GM19043 (cell line): Measurements from ENCODE around the gene GTF2I.
A peak's percentile ranks its signal among the peaks of the same experiment; 100 is the strongest.
"Not testable (repeated sequence)": the region's sequence is repeated elsewhere in the genome, so short reads cannot be mapped to it uniquely, and the experiment has no call there.

ENCODE experiments used
- ATAC-seq: cut with Tn5 transposase; IDR thresholded peaks from one replicate; pipeline ENCODE4 v1.9.1; 2021; ENCODE audit warnings: low read depth; ENCODE audit not compliant: unreplicated experiment

GTF2I gene

DNA sequence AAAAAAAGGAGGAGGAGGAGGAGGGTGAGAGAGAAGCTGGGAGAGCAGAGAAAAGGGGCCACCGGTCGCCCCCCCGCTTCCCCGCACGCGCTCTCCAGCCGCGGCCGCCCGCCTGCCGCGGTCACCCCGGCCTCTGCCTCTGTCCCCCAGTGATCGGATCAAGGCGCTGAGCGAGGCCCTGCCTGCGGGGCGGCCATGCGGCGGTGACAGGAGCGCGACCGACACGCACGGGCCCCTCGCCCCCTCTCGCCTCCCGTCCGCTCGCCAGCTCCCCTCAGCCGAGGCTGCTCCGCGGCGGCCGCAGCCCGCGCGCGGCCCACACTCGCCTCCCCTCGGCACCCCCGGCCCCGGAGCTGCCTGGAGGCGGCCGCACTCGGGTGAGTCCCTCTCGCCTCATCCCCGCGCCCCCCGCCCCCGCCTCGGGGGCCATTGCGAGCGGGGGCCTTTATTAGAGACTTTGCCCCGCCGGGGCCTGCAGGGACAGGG lies at the start of gene GTF2I:
Gene GTF2I, plus strand, starts transcription at position 27 of the 486 bp plus-strand sequence. CDS start 31,411 bp downstream, outside the sequence.
- peak; percentile 4 for ATAC-seq

DNA sequence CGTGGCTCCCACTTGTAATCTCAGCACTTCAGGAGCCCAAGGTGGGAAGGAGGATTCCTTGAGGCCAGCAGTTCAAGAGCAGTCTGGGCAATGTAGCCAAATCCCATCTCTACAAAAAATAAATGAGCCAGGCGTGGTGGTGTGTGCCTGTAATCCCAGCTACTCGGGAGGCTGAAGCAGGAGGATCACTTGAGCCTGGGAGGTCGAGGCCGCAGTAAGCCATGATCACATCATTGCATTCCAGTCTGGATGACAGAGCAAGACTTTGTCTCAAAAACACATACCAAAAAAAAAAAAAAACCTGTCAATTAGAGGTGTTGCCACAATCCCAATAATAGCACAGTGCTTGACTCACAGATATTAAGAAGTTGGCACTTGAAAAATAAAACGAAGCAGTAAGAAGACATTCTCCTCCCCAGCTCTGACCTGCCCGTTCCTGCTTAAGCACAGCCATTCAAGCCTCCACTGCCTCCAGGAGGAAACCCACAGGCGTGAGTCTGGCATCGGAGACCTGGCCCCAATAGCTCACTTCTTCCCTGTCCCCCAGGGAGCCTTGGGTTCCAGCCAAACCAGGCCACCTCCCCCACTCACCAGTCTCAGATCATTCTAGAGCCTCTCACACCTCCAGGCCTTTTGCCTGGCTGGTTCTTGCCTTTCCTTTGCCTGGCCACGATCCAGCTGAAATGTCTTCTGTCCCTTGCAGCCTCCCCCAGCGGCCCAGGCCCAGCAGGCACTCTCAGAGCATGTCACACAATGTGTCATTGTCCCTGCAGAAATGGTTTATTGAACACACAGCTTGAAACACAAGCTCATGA lies 45.3 kb upstream of the GTF2I start:
- ATAC-seq: no peak

DNA sequence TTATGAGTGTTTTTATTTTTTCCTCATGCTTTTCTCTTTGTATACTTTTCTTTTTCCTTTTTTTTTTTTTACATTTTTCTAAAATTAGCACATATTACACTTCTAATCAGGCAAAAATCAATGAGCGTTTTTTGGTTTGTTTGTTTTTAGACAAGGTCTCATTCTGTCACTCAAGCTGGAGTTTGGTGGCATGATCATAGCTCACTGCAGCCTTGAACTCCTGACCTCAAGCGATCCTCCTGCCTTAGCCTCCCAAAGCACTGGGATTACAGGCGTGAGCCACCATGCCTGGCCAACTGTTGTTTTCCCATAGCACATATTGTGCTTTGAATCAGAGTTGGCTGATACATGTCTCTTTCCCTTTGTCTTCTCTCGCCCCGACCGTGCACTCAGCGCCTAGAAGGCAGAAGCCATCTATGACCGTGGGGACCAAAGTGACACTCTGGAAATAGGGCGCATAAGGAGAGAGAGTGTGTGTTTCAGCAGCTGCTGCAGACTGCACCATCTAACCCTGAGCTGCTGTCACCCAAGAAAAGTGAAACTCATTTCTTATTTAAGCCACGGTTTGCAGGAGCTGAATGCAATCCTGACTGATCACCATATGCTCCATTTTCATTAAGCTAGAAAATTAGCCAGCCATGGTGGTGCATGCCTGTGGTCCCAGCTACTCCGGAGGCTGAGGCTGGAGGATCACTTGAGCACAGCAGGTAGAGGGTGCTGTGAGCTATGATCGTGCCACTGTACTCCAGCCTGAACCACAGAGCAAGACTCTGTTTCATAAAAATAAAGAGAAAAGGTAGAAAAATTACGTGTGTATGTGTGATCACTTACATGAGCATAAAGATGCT lies 41.4 kb upstream of the GTF2I start:
- ATAC-seq: no peak

DNA sequence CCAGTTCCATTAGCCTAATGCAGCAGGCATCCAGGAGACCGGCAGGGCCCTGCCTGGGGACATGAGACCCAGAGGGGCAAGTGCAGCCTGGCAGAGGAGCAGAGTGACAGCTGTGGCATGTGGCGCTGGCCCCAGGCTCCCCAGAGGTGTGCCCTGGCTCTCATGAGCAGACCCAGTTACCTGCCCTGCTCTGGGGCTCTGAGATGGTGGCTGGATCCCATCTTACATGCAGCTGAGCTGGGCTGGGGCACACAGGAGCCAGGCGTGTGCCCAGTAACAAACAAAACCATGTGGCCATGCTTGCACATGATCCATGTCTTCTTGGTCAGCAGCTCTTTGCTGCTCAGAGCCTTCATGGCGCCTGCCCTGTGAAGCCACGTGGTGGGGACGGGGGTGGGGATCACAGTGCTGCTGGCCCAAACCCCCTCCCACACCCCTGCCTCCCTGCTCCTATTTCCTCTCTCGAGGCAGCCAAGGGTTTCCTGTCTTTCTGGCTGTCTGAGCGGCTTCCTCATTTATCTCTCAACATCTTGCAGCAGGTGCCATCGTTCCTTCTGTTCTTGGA lies 40.3 kb upstream of the GTF2I start:
- ATAC-seq: no peak

DNA sequence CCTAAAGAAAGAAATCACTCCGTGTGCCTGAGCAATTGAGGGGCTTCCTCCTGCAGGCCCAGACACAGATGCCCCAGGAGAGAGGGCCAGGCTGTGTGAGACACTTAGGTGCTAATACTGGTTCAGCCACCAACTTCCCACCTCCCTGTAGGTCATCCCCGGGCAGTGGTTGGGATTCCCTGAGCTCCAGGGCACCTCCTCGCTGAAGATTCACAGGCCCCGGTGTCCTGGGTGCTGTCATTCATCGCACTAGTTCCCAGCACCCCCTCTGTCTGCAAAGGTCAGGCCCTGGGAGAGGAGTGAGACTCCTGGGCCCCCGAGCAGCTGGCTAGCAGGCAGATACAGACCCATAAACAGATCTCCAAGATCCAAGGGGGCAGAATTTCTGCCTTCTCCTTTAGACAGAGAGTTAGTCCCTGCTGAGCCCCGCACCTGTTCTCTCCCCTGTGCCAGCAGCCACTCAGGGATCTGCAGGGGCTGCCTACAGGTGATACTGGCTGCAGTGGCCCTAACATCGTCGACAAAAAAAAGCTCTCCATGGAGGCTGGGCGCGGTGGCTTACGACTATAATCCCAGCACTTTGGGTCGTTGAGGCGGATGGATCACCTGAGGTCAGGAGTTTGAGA lies 38.2 kb upstream of the GTF2I start:
- ATAC-seq: no peak

DNA sequence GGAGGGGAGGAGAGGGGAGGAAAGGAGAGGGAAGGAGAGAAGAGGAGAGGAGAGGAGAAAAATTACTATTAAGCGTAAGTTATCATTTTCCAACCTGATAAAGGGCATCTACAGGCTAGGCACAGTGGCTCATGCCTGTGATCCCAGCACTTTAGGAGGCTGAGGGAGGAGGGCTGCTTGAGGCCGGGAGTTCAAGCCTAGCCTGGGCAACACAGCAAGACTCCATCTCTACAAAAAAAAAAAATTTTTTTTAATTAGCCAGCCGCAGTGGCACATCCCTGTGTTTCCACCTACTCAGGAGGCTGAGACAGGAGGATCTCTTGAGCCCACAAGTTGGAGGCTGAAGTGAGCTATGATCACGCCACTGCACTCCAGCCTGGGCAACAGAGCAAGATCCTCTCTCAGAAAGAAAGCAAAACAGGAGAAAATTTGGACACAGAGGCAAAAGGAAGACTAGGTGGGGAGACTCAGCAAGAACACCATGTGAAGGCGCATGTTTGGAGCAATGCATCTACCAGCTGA lies 35.2 kb upstream of the GTF2I start:
- ATAC-seq: no peak

DNA sequence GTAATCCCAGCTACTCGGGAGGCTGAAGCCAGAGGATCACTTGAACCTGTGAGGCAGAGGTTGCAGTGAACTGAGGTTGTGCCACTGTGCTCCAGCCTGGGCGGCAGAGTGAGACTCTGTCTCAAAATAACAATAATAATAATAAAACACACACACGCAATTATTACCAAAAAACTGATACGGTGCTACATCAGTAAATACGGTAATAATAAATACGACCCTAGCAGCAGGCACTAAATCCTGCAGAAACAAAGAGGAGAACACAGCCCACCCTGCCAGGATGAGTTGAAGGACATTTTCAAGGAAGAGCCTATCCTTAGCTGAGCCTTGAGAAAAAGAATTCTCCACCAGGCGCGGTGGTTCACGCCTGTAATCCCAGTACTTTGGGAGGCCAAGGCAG lies 34.4 kb upstream of the GTF2I start:
- ATAC-seq: no peak

DNA sequence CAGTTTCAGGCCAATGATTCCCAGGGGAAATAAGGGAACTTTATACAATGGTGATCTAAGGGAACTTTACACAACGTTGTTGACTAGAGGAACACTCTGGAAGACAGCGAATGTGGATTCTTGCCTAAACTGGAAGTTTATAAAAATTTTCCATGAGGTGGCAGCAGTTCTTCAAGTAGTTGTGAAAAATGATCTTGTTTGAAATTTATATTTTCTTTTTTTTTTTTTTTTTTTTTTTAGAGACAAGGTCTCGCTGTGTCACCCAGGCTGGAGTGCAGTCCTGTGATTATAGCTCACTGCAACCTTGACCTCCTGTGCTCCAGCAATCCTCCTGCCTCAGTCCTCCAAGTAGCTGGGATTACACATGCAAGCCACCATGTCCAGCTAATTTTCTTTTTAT lies 32.1 kb upstream of the GTF2I start:
- no peak for ATAC-seq

DNA sequence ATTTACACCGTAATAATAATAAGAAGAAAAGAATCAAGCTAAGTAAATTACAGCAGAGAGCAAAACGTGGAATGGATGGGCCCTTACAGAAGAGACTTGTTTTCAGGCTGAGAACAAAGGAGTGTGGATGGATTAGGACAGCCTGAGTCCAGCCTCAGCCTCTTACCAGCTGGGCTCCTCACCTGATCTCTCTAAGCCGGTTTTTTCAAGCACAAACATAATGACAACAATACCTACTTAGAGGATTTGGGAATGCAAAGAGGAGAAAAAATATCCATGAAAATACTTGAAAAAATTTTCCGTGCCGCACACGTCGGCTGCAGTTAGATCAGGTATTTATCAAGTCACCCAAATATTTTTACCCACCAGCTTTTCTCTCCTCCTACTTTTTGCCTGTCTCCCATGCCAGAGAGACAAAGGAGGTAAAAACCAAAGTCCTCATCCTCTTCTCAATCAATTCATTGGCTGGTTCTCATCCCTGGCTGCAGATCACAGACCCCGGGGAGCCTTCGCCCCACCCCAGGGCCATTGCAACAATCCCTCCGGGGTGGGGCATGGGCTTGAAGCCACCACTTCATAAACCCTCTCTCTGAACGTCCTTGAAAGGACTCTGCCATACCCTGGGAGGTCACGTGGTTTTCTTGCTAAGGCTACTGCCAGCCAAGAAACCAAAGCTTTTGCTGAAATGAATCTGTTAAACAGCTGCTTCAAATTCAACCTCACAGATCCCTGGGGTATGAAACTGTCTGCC lies 29.7 kb upstream of the GTF2I start:
- ATAC-seq: no peak

DNA sequence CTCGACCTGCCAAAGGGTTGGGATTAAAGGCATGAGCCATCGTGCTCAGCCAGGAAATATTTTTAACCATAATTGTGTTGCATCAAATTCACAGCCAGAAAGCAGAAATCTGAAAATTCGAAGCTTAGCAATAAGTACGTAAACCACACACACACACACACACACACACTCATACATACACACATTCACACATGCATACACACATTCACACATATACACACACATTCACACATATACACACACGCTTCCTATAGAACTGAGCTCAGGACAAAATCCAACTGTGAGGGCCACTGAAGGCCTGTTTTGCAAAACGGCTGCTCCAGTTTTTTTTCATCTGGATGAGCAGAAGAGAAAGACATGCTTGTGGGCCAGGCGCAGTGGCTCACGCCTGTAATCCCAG lies 25.0 kb upstream of the GTF2I start:
- ATAC-seq: no peak

DNA sequence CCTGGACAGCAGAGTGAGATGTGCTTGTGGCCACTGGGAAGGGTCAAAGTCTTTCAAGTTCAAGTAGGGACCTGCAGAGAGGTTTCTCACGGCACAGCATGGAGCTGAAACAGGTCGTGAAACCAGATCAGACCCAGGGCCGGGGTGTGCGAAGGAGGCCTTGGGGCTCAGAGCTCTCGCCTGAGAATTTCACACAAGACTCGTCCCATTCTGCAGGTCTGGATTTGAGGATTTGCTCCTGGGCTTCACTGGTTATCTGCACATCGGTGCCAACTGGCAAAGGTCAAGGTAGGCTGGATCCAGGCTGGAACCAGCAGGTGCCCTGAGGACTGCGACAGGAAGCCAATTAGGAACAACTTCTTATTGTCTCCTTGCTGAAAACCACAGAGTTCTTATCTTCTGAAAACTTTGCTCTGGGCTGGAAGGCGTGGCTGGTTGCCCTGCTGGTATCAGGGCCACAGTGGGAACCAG lies 24.0 kb upstream of the GTF2I start:
- no peak for ATAC-seq

DNA sequence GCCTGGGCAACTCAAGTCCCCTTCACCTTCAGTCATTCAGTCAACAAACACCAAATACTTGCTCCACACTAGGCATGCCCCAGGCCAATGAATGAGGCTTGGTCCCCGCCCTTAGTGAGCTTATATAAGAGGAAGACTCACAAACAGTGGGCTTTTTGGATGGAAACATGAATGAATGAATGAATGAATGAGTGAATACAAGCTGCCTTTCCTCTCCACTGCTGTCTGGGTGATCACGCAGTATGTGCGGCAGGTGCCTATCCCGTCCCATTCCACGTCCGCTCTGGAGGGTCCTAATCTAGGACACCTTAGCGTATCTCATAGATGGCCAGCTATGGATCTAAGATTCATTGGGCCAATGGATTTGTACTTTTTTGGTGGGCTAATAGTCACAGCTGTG lies 19.8 kb upstream of the GTF2I start:
- no peak for ATAC-seq

DNA sequence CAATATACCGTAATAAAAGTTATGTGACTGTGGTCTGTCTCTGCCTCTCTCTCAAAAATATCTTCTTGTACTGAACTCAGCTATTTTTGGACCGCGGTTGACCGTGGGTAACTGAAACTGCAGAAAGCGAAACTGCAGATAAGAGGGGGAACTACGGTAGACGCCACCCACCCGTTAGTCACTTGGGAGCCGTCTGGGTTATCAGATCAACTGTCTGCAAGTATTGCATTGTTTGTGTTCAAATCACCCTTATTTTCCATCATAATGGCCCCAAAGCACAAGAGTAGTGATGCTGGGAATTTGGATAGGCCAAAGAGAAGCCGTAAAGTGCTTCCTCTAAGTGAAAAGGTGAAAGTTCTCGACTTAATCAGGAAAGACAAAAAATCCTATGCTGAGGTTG lies 7.5 kb upstream of the GTF2I start:
- ATAC-seq: peak; percentile 87

DNA sequence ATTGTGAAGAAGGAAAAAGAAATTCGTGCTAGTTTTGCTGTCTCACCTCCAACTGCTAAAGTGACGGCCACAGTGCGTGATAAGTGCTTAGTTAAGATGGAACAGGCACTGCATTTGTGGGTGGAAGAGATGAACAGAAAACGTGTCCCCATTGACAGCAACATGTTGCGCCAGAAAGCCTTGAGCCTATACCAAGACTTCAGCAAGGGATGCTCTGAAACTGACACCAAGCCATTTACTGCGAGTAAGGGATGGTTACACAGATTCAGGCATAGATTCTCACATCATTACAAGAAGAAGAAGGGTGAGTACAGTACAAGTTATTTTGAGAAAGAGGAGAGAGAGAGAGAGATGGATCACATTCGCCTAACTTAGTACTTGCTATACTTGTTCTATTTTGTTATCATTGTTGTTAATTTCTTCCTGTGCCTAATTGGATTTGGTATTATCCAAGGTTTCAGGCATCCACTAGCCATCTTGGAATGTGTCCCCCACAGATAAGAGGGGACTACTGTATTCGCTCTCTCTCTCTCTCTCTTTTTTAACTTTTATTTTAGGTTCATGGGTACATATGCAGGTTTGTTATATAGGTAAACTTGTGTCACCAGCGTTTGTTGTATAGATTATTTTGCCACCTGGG lies 6.9 kb upstream of the GTF2I start:
- ATAC-seq: peak; percentile 45

DNA sequence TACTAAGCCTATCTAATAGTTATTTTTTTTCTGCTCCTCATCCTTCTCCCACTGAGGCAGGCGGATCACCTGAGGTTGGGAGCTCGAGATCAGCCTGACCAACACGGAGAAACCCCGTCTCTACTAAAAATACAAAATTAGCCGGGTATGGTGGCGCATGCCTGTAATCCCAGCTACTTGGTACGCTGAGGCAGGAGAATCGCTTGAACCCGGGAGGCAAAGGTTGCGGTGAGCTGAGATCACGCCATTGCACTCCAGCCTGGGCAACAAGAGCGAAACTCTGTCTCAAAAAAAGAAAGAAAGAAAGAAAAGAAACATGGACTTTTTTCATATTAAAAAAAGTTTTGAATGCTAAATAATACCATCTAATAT lies 6.4 kb upstream of the GTF2I start:
- not testable (repeated sequence) for ATAC-seq

DNA sequence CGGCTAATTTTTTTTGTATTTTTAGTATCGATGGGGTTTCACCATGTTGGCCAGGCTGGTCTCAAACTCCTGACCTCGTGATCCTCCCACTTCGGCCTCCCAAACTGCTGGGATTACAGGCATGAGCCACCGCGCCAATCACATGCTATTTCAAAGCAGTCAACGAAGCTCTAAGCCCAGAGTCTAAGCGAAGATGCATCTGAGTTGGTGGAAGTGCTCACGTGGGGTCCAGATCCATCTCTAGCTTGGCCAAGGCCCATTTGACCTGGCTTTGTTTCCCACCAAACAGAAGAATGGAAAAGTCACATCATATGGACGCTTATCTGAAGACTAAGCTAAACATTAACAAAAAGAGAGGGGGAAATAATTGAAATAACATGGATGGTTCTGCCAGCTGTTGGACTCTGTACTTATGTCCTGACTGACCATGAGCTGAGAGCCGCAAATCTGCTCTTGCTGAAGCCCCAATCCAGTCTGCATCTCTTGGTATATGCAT lies 3.8 kb upstream of the GTF2I start:
- ATAC-seq: no peak

DNA sequence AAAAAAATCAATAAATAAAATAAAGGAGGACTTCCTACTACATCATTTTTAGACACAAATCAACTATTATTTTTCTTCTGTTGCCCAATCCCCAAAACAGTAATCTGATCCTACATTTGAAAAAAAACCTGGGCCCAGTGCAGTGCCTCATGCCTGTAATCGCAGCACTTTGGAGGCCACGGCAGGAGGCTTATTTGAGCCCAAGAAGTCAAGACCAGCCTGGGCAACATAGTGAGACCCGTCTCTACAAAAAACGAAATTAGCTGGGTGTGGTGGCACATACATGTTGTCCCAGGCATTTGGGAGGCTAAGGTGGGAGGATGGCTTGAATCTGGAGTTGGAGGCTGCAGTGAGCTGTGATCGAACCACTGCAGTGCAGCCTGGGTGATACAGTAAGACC lies 2.7 kb upstream of the GTF2I start:
- ATAC-seq: no peak

DNA sequence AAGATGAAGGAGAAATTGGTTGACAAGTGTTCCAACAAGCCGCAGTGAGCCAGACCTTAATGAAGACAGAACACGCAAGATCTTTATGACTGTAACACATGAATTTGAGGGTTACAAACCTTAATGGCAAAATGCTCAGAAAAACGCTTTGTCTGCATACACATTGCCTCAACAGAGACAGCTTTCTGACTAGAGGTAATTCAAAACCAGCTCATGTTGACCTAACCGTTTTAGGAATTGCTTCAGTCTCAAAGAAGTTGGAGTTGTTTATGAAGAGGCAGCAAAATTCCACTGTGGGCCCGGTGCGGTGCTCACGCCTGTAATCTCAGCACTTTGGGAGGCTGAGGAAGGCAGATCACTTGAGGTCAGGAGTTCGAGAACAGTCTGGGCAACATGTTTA lies 2.2 kb upstream of the GTF2I start:
- ATAC-seq: no peak

DNA sequence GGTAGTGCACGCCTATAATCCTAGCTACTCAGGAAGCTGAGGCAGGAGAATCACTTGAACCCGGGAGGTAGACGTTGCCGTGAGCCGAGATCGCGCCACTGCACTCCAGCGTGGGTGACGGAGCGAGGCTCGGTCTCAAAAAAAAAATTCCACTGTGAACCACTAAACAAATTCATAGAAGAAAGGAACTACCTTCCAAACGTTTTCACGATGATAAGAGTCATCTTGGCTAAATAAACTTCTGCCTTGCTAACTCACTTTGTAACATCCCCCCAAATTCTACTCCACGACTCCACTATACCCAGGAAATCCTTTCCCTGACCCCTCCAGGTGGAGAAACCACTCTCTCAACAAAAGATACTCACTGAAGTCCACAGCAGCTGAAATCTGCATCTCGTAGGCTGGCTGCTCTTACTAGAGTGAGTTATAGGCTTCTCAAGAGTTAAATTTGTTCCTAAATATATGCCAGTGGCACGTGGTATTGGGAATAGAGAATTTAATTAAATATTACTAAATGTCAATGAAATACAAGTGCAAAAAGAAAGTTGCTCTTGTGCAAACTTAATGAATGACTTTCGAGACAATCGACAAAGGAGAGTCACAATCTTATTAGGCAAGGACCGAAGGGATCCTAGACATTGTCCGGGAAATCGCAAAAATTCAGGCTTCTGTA lies 1.6 kb upstream of the GTF2I start:
- no peak for ATAC-seq
